Kidney epithelial cell (primary cell): ENCODE results near the gene CFAP299. TPM values are rescaled to one million over a fixed set of nuclear protein-coding genes. Genes with fewer than 3 reads are reported as not detected.

ENCODE experiments used
- DNase-seq: peaks from one replicate; pipeline ENCODE4 v3.0.0-alpha.2; 2010; ENCODE audit warnings: low read depth
- H3K27me3 ChIP-seq: 2 replicates; pipeline ENCODE4 v1.6.0; 2011; ENCODE audit warnings: low read length; ENCODE audit not compliant: control insufficient read depth, insufficient read depth
- H3K36me3 ChIP-seq: 2 replicates; pipeline ENCODE4 v1.5.1; 2011; ENCODE audit warnings: low read length; ENCODE audit not compliant: control insufficient read depth, insufficient read depth
- H3K4me3 ChIP-seq: 2 replicates; pipeline ENCODE4 v1.5.1; 2011; ENCODE audit warnings: low read depth, mild to moderate bottlenecking, control low read depth, low read length
- CTCF ChIP-seq: IDR thresholded peaks from 2 replicates; pipeline ENCODE4 v1.5.1; 2011; ENCODE audit warnings: mild to moderate bottlenecking, moderate library complexity, low read length, control low read depth, inconsistent platforms; ENCODE audit not compliant: insufficient read depth, poor library complexity, severe bottlenecking
- total RNA-seq: library from RNA; depleted of rRNA; stranded (reverse); fragments of >200 nt; gene quantifications from 2 replicates; pipeline ENCODE4 v1.2.3, GENCODE V29; 2015

The CFAP299 gene
- total RNA-seq, 1 donor from 2014 or later, result not detected

- no peak for TF ChIP-seq CTCF
- no peaks in the 10 kb centered on the region for H3K36me3 ChIP-seq
- no peak overlapping the region for H3K4me3 ChIP-seq
- no peaks in the 10 kb centered on the region for H3K27me3 ChIP-seq
- DNase-seq, result no peak
Measured at GRCh38 chr4:80454556-80454955, 119.0 kb downstream of the CFAP299 start.

- Histone ChIP-seq H3K36me3 (no peaks in the 10 kb centered on the region), H3K27me3 (no peaks in the 10 kb centered on the region), H3K4me3 (no peak overlapping the region)
- TF ChIP-seq CTCF, result no peak
- DNase-seq, result no peak
Measured at GRCh38 chr4:80459918-80460473, 124.5 kb downstream of the CFAP299 start.

GRCh38 chr4:80461412-80461811, 125.9 kb downstream of the CFAP299 start:
- H3K4me3 ChIP-seq, result no peak overlapping the region
- no peak for TF ChIP-seq CTCF
- no peak for DNase-seq
- no peaks in the 10 kb centered on the region for H3K36me3 ChIP-seq
- no peaks in the 10 kb centered on the region for H3K27me3 ChIP-seq

- no peak overlapping the region for H3K4me3 ChIP-seq
- TF ChIP-seq CTCF, result no peak
- no peak for DNase-seq
- H3K27me3 ChIP-seq, result no peaks in the 10 kb centered on the region
- H3K36me3 ChIP-seq, result no peaks in the 10 kb centered on the region
Measured at GRCh38 chr4:80462621-80463091, 127.1 kb downstream of the CFAP299 start.

- no peaks in the 10 kb centered on the region for H3K27me3 ChIP-seq
- no peaks in the 10 kb centered on the region for H3K36me3 ChIP-seq
- no peak for DNase-seq
- no peak for TF ChIP-seq CTCF
- no peak overlapping the region for H3K4me3 ChIP-seq
Measured at GRCh38 chr4:80463509-80463908, 128.0 kb downstream of the CFAP299 start.

- no peak for TF ChIP-seq CTCF
- Histone ChIP-seq H3K4me3 (no peak overlapping the region), H3K27me3 (no peaks in the 10 kb centered on the region), H3K36me3 (no peaks in the 10 kb centered on the region)
- no peak for DNase-seq
Measured at GRCh38 chr4:80465238-80465637, 129.7 kb downstream of the CFAP299 start.
